Vagina (tissue), 2 donors: ENCODE data around the gene SLC38A2.

Source experiments
- POLR2A ChIP-seq, 2 donors: fragments of 450-650 bp; IDR thresholded peaks; one replicate each; pipeline ENCODE4 v1.6.1; 2017; ENCODE audit warnings: antibody characterized with exemption in 2 of 2, mild to moderate bottlenecking in 2 of 2, moderate library complexity in 2 of 2
- TF ChIP-seq, protein P1 (sequence below), 3 experiments: fragments of 450-650 bp in 2 of 3; fragments of 200-600 bp in 1 of 3; sonication (generic) in 1 of 3; IDR thresholded peaks; one replicate each; pipeline ENCODE4 v1.5.1; 2017 to 2019; ENCODE audit warnings: antibody characterized with exemption in 3 of 3, mild to moderate bottlenecking in 2 of 3, moderate library complexity in 2 of 3

DNA sequence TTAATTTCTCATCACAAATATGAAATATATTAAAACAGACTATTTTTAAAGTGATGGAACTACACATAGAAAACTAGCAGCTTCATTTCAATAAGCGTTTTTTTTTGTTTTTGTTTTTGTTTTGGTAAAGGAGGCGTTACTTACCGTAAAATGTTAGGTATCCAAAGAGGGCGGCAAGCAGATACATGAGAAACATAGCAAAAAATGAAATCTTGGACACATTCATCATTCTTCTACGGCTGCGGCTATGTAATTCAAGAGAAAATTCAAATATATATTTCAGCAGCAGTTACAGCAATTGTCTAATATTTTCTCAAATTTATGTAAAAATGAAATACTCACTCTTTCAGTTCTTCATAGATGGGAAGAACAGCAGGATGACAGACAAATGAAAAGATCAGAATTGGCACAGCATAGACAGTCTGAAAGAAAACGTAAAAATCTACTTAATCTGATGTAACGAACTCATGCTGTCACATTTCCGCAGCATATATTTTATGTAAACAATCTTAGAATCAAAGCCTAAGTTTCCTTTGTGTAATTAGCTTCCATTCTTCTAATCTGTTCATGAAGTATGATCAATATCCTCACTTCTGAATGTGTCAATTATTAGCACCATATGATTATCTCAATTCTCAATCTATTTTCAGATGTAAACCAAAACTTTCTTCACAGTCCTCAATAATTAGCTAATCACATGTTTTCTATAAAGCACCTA is 8.8 kb downstream of the SLC38A2 start:
- TF ChIP-seq, protein P1, sequence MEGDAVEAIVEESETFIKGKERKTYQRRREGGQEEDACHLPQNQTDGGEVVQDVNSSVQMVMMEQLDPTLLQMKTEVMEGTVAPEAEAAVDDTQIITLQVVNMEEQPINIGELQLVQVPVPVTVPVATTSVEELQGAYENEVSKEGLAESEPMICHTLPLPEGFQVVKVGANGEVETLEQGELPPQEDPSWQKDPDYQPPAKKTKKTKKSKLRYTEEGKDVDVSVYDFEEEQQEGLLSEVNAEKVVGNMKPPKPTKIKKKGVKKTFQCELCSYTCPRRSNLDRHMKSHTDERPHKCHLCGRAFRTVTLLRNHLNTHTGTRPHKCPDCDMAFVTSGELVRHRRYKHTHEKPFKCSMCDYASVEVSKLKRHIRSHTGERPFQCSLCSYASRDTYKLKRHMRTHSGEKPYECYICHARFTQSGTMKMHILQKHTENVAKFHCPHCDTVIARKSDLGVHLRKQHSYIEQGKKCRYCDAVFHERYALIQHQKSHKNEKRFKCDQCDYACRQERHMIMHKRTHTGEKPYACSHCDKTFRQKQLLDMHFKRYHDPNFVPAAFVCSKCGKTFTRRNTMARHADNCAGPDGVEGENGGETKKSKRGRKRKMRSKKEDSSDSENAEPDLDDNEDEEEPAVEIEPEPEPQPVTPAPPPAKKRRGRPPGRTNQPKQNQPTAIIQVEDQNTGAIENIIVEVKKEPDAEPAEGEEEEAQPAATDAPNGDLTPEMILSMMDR (IDR thresholded peaks at IDR 0.05) = no peak
- TF ChIP-seq POLR2A (IDR thresholded peaks at IDR 0.05) = no peak
